K562 (cell line): ENCODE results near the gene IRAK3. TPM values are rescaled to one million over a fixed set of nuclear protein-coding genes. Genes with fewer than 3 reads are reported as not detected.

Source experiments
- ATAC-seq: fragments of 200-7000 bp; cut with Tn5 transposase; 3 replicates; pipeline ENCODE4 v1.9.1; 2020; ENCODE audit warnings: moderate library complexity
- BruUV-seq: library from RNA; stranded (reverse); fragments of 400-500 nt; replicated peaks from 2 replicates; lab custom pipeline; 2021; lab: Mats Ljungman, UMichigan
- CTCF ChIA-PET: fragments of 300-600 bp; formaldehyde crosslinking; extraction: SDS; loops from one replicate; lab custom pipeline; 2021; ENCODE audit warnings: low intra/inter-chr PET ratio; lab: Yijun Ruan, JAX
- POLR2A ChIA-PET: fragments of 300-600, 350-650 bp; sonication (Branson Sonifier 250); formaldehyde crosslinking; extraction: SDS; loops from one replicate; lab custom pipeline; 2021; ENCODE audit warnings: antibody characterized with exemption, inconsistent platforms; lab: Yijun Ruan, JAX
- DNase-seq, 4 experiments: peaks; one replicate each; pipeline versions ENCODE4 v3.0.0 to v3.0.0-alpha.2; 2011 to 2018; ENCODE audit warnings: low spot score in 3 of 4, mixed read lengths in 3 of 4; ENCODE audit errors: extremely low read depth in 1 of 4
- FAIRE-seq: peaks from 2 replicates; lab custom pipeline; 2011; peaks lifted over from hg19 to GRCh38; lab: Jason Lieb, UNC
- H2AFZ ChIP-seq: 2 replicates; pipeline ENCODE4 v1.6.0; 2011; ENCODE audit warnings: low read depth, low read length, control low read depth, inconsistent platforms
- H3K27ac ChIP-seq: fragments of 200-600 bp; 3 replicates; pipeline ENCODE4 v1.8.0; 2011; ENCODE audit warnings: low read depth, mild to moderate bottlenecking, control low read depth, inconsistent platforms, low read length, moderate library complexity, mixed read lengths; ENCODE audit errors: extremely low read depth
- H3K27me3 ChIP-seq, 2 experiments: fragments of 300-600 bp in 1 of 2; 2 replicates in 1 of 2; 3 replicates in 1 of 2; pipeline versions ENCODE4 v1.6.0 to v1.8.0; 2011; ENCODE audit warnings: inconsistent platforms in 2 of 2, low read length in 2 of 2, mild to moderate bottlenecking in 1 of 2, mixed read lengths in 1 of 2, moderate library complexity in 1 of 2; ENCODE audit not compliant: control insufficient read depth in 2 of 2, insufficient read depth in 2 of 2
- H3K36me3 ChIP-seq: fragments of 300-600 bp; 3 replicates; pipeline ENCODE4 v1.8.0; 2011; ENCODE audit warnings: mild to moderate bottlenecking, low read length, inconsistent platforms; ENCODE audit not compliant: control insufficient read depth, insufficient read depth
- H3K4me1 ChIP-seq, 2 experiments: fragments of 200-600 bp in 1 of 2; replicated peaks in 1 of 2; 2 replicates in 1 of 2; 3 replicates in 1 of 2; pipeline versions ENCODE4 v1.5.1 to v1.8.0; 2011; ENCODE audit warnings: inconsistent platforms in 2 of 2, low read length in 2 of 2, mild to moderate bottlenecking in 1 of 2, mixed read lengths in 1 of 2, moderate library complexity in 1 of 2; ENCODE audit not compliant: control insufficient read depth in 2 of 2, insufficient read depth in 2 of 2
- H3K4me2 ChIP-seq: 2 replicates; pipeline ENCODE4 v1.6.1; 2011; ENCODE audit warnings: low read length, control low read depth, inconsistent platforms, mixed read lengths; ENCODE audit not compliant: insufficient read depth
- H3K4me3 ChIP-seq: fragments of 200-600 bp; sonication (generic), shearing (Covaris generic); 2 replicates; pipeline ENCODE4 v1.5.1; 2016; ENCODE audit warnings: control low read depth, inconsistent platforms
- H3K79me2 ChIP-seq: fragments of 200-600 bp; 3 replicates; pipeline ENCODE4 v1.8.0; 2011; ENCODE audit warnings: low read length, inconsistent platforms; ENCODE audit not compliant: control insufficient read depth, insufficient read depth
- H3K9ac ChIP-seq, 2 experiments: 2 replicates each; pipeline versions ENCODE4 v1.6.0 to v1.6.1; 2011; ENCODE audit warnings: low read depth in 2 of 2, low read length in 2 of 2, control low read depth in 1 of 2, inconsistent platforms in 1 of 2, mild to moderate bottlenecking in 1 of 2, mixed read lengths in 1 of 2; ENCODE audit not compliant: insufficient read depth in 1 of 2
- H3K9me1 ChIP-seq: one replicate; pipeline ENCODE4 v1.6.0; 2011; ENCODE audit warnings: inconsistent platforms, mild to moderate bottlenecking, low read length, moderate library complexity; ENCODE audit not compliant: control insufficient read depth, insufficient read depth
- H3K9me3 ChIP-seq: replicated peaks from 2 replicates; pipeline ENCODE4 v1.5.1; 2011; ENCODE audit warnings: low read depth, low read length, inconsistent platforms; ENCODE audit not compliant: control insufficient read depth, insufficient read depth
- H4K20me1 ChIP-seq: replicated peaks from 2 replicates; pipeline ENCODE4 v1.6.1; 2011; ENCODE audit warnings: low read length, inconsistent platforms, mixed read lengths; ENCODE audit not compliant: control insufficient read depth, insufficient read depth
- ARHGAP35 ChIP-seq: fragments of 450-650 bp; IDR thresholded peaks from 2 replicates; pipeline ENCODE4 v1.6.1; 2018; ENCODE audit not compliant: partially characterized antibody
- BCL6 ChIP-seq: fragments of 250-450 bp; sonication (Bioruptor Pico); IDR thresholded peaks from 2 replicates; pipeline ENCODE4 v1.4.0; 2020
- CBX3 ChIP-seq, 2 experiments: IDR thresholded peaks; 1 replicate in 1 of 2; 2 replicates in 1 of 2; pipeline ENCODE4 v1.6.1; 2012; ENCODE audit warnings: inconsistent platforms in 2 of 2, low read length in 2 of 2, borderline replicate concordance in 1 of 2, control low read depth in 1 of 2
- GTF2F1 ChIP-seq: IDR thresholded peaks from 2 replicates; pipeline ENCODE4 v1.6.1; 2011; ENCODE audit warnings: low read depth, low read length, improper control_type of control experiment
- KLF13 ChIP-seq: fragments of 450-650 bp; IDR thresholded peaks from 2 replicates; pipeline ENCODE4 v1.6.1; 2016; ENCODE audit warnings: missing genetic modification characterization, low read depth, mild to moderate bottlenecking, missing compliant biosample characterization, moderate library complexity, borderline replicate concordance
- MCM3 ChIP-seq: fragments of 450-650 bp; IDR thresholded peaks from 2 replicates; pipeline ENCODE4 v1.6.1; 2016
- NCOA4 ChIP-seq: fragments of 450-650 bp; IDR thresholded peaks from 2 replicates; pipeline ENCODE4 v1.6.1; 2018; ENCODE audit warnings: mild to moderate bottlenecking; ENCODE audit not compliant: partially characterized antibody
- PYGO2 ChIP-seq: fragments of 450-650 bp; IDR thresholded peaks from 2 replicates; pipeline ENCODE4 v1.6.1; 2016; ENCODE audit warnings: mild to moderate bottlenecking, missing genetic modification characterization, moderate library complexity, missing compliant biosample characterization
- RNF219 ChIP-seq: fragments of 250-450 bp; sonication (Bioruptor Pico); IDR thresholded peaks from 2 replicates; pipeline ENCODE4 v1.5.0; 2022; ENCODE audit warnings: mild to moderate bottlenecking
- SPI1 ChIP-seq: IDR thresholded peaks from 2 replicates; pipeline ENCODE4 v1.6.1; 2011; ENCODE audit warnings: low read depth, low read length, control low read depth, borderline replicate concordance
- TCFL5 ChIP-seq: fragments of 250-450 bp; sonication (Bioruptor Pico); conservative IDR thresholded peaks from 2 replicates; pipeline ENCODE4 v1.6.1; 2021; ENCODE audit warnings: mild to moderate bottlenecking, moderate library complexity, matching md5 sums
- THRA ChIP-seq: fragments of 450-650 bp; IDR thresholded peaks from 2 replicates; pipeline ENCODE4 v1.6.1; 2017; ENCODE audit warnings: mild to moderate bottlenecking, moderate library complexity
- ZKSCAN1 ChIP-seq: fragments of 150-350 bp; IDR thresholded peaks from 2 replicates; pipeline ENCODE4 v1.6.1; 2016; ENCODE audit warnings: low read depth, low read length
- ZNF165 ChIP-seq: fragments of 250-450 bp; sonication (Bioruptor Pico); IDR thresholded peaks from 2 replicates; pipeline ENCODE4 v1.4.0; 2020; ENCODE audit warnings: borderline replicate concordance
- ZNF232 ChIP-seq: sonication (generic); formaldehyde crosslinking; IDR thresholded peaks from 2 replicates; pipeline ENCODE4 v1.8.0; 2022; ENCODE audit warnings: mild to moderate bottlenecking, missing genetic modification reagents
- ZNF766 ChIP-seq: fragments of 200-800 bp; sonication (Bioruptor generic); conservative IDR thresholded peaks from 2 replicates; pipeline ENCODE4 v1.6.1; 2016; ENCODE audit warnings: missing genetic modification characterization, missing compliant biosample characterization
- WGBS: fragments of 100-300 bp; shearing (Covaris generic); methylation state at CpG from one replicate; pipeline ENCODE4 v1.1.6; 2016; ENCODE audit warnings: low coverage, mixed read lengths; ENCODE audit not compliant: insufficient coverage; ENCODE audit errors: missing lambda C conversion rate; 5-methylcytosine and 5-hydroxymethylcytosine counted together
- in situ Hi-C: fragments of 300-500 bp; cut with MboI; formaldehyde crosslinking; loops from 4 replicates; pipeline ENCODE4 v1.15.0; 2018; ENCODE audit warnings: inconsistent platforms, mixed read lengths
- intact Hi-C: fragments of 100-400 bp; cut with micrococcal nuclease; formaldehyde crosslinking; loops from 2 replicates; pipeline ENCODE4 v1.14.2; 2022
- polyA plus RNA-seq, 8 experiments: library from polyadenylated mRNA; depleted of rRNA in 4 of 8; stranded (reverse) in 5 of 8; unstranded in 3 of 8; fragments of >200 nt; fragmentation: Nextera tagmentation in 2 of 8; fragmentation: Illumina TruSeq in 1 of 8; extraction: Ambion mirVana in 2 of 8; extraction: Trizol in 1 of 8; gene quantifications; 2 replicates each; pipeline versions ENCODE4 v1.2.1 to v1.2.3, GENCODE V29; 2011 to 2014; ENCODE audit warnings: inconsistent platforms in 1 of 8, missing spikeins in 1 of 8
- total RNA-seq, 7 experiments: library from RNA; depleted of rRNA in 6 of 7; stranded (reverse); fragments of >200 nt in 6 of 7; fragmentation: Illumina TruSeq in 2 of 7; extraction: Trizol in 2 of 7; gene quantifications; 2 replicates each; pipeline versions ENCODE4 v1.2.1 to v1.2.3, GENCODE V29; 2011 to 2021; ENCODE audit warnings: low replicate concordance in 1 of 7

IRAK3 gene
- total and polyA plus RNA-seq, 9 of the 15 experiments (the other 6 are each of a cell fraction or from before 2014, with no cell fraction given): 0.06 to 0.09 (median 0.07) TPM; not detected in 6

- H2AFZ ChIP-seq: no peak overlapping the region
- no peak for FAIRE-seq
- 4% methylated on average over 4 of the region's 4 CpGs for WGBS
Observed at GRCh38 chr12:66217342-66217917, 28.4 kb downstream of the IRAK3 start.

More at GRCh38 chr12:66217342-66217917, 28.4 kb downstream of the IRAK3 start:
- no peaks in the 10 kb centered on the region for H4K20me1 ChIP-seq
- ATAC-seq (no peak), DNase-seq (no peak)
- H3K36me3 ChIP-seq: no peaks in the 10 kb centered on the region
- H3K4me1 ChIP-seq: no peaks in the 10 kb centered on the region
- no peak for TF ChIP-seq ZNF165 (CRISPR knock-in tag)
- no peak for TF ChIP-seq NCOA4
- no peak for TF ChIP-seq KLF13
- no peak for TF ChIP-seq GTF2F1
- no peak for TF ChIP-seq ARHGAP35
- no peak for TF ChIP-seq SPI1
- no peak for TF ChIP-seq THRA
- TF ChIP-seq ZNF766 (CRISPR knock-in tag): no peak
- no peak for TF ChIP-seq BCL6 (CRISPR knock-in tag)
- TF ChIP-seq ZNF232 (CRISPR knock-in tag): no peak
- no peak for TF ChIP-seq TCFL5 (CRISPR knock-in tag)
- TF ChIP-seq ZKSCAN1: no peak
- TF ChIP-seq CBX3 (IDR thresholded peaks at IDR 0.05; ENCODE audit: borderline replicate concordance in 1 of 2, low read length in 2 of 2): no peak
- TF ChIP-seq RNF219 (CRISPR knock-in tag): no peak
- TF ChIP-seq MCM3: no peak
- no peak for TF ChIP-seq PYGO2 (tag)
- H3K4me2 ChIP-seq: no peak overlapping the region
- intact Hi-C loops (no loop called here), in situ Hi-C loops (no loop called here)
- ChIA-PET POLR2A (no interaction called here), CTCF (no interaction called here)
- no peak overlapping the region for H3K9ac ChIP-seq
- H3K9me1 ChIP-seq: no peaks in the 10 kb centered on the region
- no peaks in the 10 kb centered on the region for H3K9me3 ChIP-seq
- H3K4me3 ChIP-seq: no peak overlapping the region
- H3K79me2 ChIP-seq: no peaks in the 10 kb centered on the region
- no TSS peak for BruUV-seq
- H3K27ac ChIP-seq: no peak overlapping the region
- no peaks in the 10 kb centered on the region for H3K27me3 ChIP-seq
